ENCODE results near the gene RFFL.

DNA sequence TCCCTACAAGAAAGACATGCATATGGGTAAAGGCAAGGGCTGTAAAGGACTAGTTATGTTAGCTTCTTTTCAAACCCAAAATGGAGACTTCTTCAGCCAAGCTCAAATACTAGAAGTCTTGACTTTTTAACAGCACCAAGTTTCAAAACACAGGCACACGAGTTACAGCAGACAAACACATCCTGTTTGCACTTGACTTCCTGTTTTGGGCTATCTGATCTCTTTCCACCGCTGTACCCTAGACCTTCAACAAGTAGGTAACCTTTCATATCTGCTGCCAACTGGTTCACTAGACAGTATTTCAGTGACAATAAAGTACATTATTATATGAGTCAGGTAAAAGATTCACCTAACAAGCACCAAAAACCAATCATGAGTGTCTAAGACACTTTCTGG lies 12.3 kb downstream of the RFFL start:
- TF ChIP-seq ZNF143 (CRISPR knock-in tag; IDR thresholded peaks at IDR 0.05) (no peak), ZNF217 (CRISPR knock-in tag; IDR thresholded peaks at IDR 0.05) (no peak), SMARCE1 (IDR thresholded peaks at IDR 0.05) (peak; percentile 74), POLR2A (conservative IDR thresholded peaks at IDR 0.05) (no peak), ZMIZ1 (IDR thresholded peaks at IDR 0.05; ENCODE audit: low read depth in 2 of 2, low read length in 2 of 2) (no peak), CTCF (IDR thresholded peaks at IDR 0.05 in 2 of 3, conservative IDR thresholded peaks at IDR 0.05 in 1 of 3; ENCODE audit: insufficient read depth in 2 of 3, low read depth in 1 of 3, low read length in 3 of 3) (no peak)

All from K562 (cell line).